Measurements from ENCODE around the gene EVI5L. TPM values are rescaled to one million over a fixed set of nuclear protein-coding genes. Genes with fewer than 3 reads are reported as not detected.
"Not testable (repeated sequence)": the region's sequence is repeated elsewhere in the genome, so short reads cannot be mapped to it uniquely, and the experiment has no call there.

Gene EVI5L
- total RNA-seq, 1 experiment from 2014 or later: 6.4 TPM

DNA sequence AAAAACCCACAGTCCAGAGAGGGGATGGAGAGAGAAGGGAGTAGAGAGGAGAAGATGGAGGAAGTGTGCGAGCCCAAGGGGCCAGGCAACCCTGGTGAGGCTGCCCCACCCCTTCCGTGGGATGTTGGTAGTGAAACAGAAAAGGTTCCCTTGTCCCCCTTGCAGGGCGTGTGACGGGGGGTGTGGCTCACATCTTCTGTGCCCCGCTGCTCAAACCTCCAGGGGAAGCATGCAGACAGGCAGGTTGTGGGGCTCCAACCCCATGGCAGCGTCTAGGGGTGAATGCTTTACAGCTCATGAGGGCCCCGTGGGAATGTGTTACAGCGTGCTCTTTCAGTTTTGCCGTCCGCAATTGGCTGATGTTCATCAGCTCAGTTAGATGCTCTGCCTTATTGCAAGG, 14.7 kb upstream of the EVI5L start:
- intact Hi-C loops (cut with micrococcal nuclease; ENCODE audit: unreplicated experiment) (no loop called here), in situ Hi-C loops (cut with HindIII; ENCODE audit: low pct_unique_long_range_greater_than_20kb, low sequenced_read_pairs) (no loop called here)
- Histone ChIP-seq H3K36me3 (ENCODE audit: control insufficient read depth, insufficient read depth, low read length) (no peaks in the 10 kb centered on the region), H3K4me3 (ENCODE audit: low read depth in 2 of 2, low read length in 2 of 2) (no peak overlapping the region), H3K4me1 (ENCODE audit: control insufficient read depth, insufficient read depth, low read length) (no peaks in the 10 kb centered on the region), H3K27ac (ENCODE audit: low read length) (no peak overlapping the region), H3K27me3 (ENCODE audit: control insufficient read depth, insufficient read depth, low read length) (no peaks in the 10 kb centered on the region), H3K9me3 (ENCODE audit: control insufficient read depth, insufficient read depth, low read depth, low read length) (peaks cover 3% of the 10 kb centered on the region; the same call in 1 of the 2 replicates)
- BruUV-seq (replicated peaks): no TSS peak
- no peak for TF ChIP-seq SIN3A (IDR thresholded peaks at IDR 0.05; ENCODE audit: borderline replicate concordance, insufficient read depth, low read depth, low read length)
- TF ChIP-seq, protein P1, sequence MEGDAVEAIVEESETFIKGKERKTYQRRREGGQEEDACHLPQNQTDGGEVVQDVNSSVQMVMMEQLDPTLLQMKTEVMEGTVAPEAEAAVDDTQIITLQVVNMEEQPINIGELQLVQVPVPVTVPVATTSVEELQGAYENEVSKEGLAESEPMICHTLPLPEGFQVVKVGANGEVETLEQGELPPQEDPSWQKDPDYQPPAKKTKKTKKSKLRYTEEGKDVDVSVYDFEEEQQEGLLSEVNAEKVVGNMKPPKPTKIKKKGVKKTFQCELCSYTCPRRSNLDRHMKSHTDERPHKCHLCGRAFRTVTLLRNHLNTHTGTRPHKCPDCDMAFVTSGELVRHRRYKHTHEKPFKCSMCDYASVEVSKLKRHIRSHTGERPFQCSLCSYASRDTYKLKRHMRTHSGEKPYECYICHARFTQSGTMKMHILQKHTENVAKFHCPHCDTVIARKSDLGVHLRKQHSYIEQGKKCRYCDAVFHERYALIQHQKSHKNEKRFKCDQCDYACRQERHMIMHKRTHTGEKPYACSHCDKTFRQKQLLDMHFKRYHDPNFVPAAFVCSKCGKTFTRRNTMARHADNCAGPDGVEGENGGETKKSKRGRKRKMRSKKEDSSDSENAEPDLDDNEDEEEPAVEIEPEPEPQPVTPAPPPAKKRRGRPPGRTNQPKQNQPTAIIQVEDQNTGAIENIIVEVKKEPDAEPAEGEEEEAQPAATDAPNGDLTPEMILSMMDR (IDR thresholded peaks at IDR 0.05): no peak
- TF ChIP-seq, protein P2, sequence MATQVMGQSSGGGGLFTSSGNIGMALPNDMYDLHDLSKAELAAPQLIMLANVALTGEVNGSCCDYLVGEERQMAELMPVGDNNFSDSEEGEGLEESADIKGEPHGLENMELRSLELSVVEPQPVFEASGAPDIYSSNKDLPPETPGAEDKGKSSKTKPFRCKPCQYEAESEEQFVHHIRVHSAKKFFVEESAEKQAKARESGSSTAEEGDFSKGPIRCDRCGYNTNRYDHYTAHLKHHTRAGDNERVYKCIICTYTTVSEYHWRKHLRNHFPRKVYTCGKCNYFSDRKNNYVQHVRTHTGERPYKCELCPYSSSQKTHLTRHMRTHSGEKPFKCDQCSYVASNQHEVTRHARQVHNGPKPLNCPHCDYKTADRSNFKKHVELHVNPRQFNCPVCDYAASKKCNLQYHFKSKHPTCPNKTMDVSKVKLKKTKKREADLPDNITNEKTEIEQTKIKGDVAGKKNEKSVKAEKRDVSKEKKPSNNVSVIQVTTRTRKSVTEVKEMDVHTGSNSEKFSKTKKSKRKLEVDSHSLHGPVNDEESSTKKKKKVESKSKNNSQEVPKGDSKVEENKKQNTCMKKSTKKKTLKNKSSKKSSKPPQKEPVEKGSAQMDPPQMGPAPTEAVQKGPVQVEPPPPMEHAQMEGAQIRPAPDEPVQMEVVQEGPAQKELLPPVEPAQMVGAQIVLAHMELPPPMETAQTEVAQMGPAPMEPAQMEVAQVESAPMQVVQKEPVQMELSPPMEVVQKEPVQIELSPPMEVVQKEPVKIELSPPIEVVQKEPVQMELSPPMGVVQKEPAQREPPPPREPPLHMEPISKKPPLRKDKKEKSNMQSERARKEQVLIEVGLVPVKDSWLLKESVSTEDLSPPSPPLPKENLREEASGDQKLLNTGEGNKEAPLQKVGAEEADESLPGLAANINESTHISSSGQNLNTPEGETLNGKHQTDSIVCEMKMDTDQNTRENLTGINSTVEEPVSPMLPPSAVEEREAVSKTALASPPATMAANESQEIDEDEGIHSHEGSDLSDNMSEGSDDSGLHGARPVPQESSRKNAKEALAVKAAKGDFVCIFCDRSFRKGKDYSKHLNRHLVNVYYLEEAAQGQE (IDR thresholded peaks at IDR 0.05; ENCODE audit: insufficient read depth in 1 of 2, low read depth in 2 of 2, low read length in 1 of 2): no peak
- no peak for TF ChIP-seq POLR2AphosphoS5 (IDR thresholded peaks at IDR 0.05; ENCODE audit: low read depth, low read length)
- TF ChIP-seq TCF7L2 (IDR thresholded peaks at IDR 0.05; ENCODE audit: low read depth, low read length): no peak
- POLR2A ChIA-PET: no interaction called here
- DNase-seq (ENCODE audit: low read depth, low spot score) (no peak), ATAC-seq (no peak)
- CTCF ChIA-PET: no interaction called here

DNA sequence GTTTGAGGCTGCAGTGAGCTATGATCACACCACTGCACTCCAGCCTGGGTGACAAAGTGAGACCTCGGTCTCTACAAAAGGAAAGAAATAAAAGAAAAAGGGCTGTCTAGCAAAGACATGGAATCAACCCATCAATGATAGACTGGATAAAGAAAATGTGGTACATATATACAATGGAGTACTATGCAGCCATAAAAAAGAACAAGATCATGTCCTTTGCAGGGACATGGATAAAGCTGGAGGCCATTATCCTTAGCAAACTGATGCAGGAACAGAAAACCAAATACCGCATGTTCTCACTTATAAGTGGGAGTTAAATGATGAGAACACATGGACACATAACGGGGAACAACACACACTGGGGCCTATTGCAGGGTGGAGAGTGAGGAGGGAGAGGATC, 14.0 kb upstream of the EVI5L start:
- BruUV-seq (replicated peaks); CTCF ChIA-PET; DNase-seq (ENCODE audit: low read depth, low spot score); H3K4me3 ChIP-seq (ENCODE audit: low read depth in 2 of 2, low read length in 2 of 2); H3K4me1 ChIP-seq (ENCODE audit: control insufficient read depth, insufficient read depth, low read length); H3K27ac ChIP-seq (ENCODE audit: low read length); H3K27me3 ChIP-seq (ENCODE audit: control insufficient read depth, insufficient read depth, low read length); ATAC-seq; POLR2A ChIA-PET; in situ Hi-C loops (cut with HindIII; ENCODE audit: low pct_unique_long_range_greater_than_20kb, low sequenced_read_pairs); H3K36me3 ChIP-seq (ENCODE audit: control insufficient read depth, insufficient read depth, low read length); intact Hi-C loops (cut with micrococcal nuclease; ENCODE audit: unreplicated experiment); H3K9me3 ChIP-seq (ENCODE audit: control insufficient read depth, insufficient read depth, low read depth, low read length): not testable (repeated sequence)

DNA sequence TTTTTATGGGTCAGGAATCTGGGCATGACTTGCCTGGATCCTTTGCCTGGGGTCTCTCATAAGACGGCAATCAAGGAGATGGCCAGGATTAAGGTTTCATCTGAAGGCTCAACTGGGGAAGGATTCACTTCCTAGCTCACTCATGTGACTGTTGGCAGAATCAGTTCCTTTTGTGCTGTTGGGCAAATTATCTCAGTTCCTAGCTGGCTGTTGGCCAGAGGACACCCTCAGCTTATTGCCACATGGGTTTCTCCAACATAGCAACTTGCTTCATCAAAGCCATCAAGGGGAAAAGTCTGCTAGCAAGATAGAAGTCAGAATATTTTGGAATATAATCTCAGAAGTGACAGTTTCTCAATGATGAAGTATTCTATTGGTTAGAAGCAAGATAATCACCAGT, 12.2 kb upstream of the EVI5L start:
- H3K27ac ChIP-seq (ENCODE audit: low read length): no peak overlapping the region
- CTCF ChIA-PET: no interaction called here
- no peak for TF ChIP-seq TCF7L2 (IDR thresholded peaks at IDR 0.05; ENCODE audit: low read depth, low read length)
- TF ChIP-seq POLR2AphosphoS5 (IDR thresholded peaks at IDR 0.05; ENCODE audit: low read depth, low read length): no peak
- TF ChIP-seq, protein P2 (IDR thresholded peaks at IDR 0.05; ENCODE audit: insufficient read depth in 1 of 2, low read depth in 2 of 2, low read length in 1 of 2): no peak
- TF ChIP-seq, protein P1 (IDR thresholded peaks at IDR 0.05): no peak
- TF ChIP-seq SIN3A (IDR thresholded peaks at IDR 0.05; ENCODE audit: borderline replicate concordance, insufficient read depth, low read depth, low read length): no peak
- in situ Hi-C loops (cut with HindIII; ENCODE audit: low pct_unique_long_range_greater_than_20kb, low sequenced_read_pairs) (no loop called here), intact Hi-C loops (cut with micrococcal nuclease; ENCODE audit: unreplicated experiment) (no loop called here)
- H3K4me3 ChIP-seq (ENCODE audit: low read depth in 2 of 2, low read length in 2 of 2): no peak overlapping the region
- no peaks in the 10 kb centered on the region for H3K36me3 ChIP-seq (ENCODE audit: control insufficient read depth, insufficient read depth, low read length)
- no peaks in the 10 kb centered on the region for H3K4me1 ChIP-seq (ENCODE audit: control insufficient read depth, insufficient read depth, low read length)
- DNase-seq (ENCODE audit: low read depth, low spot score) (no peak), ATAC-seq (no peak)
- H3K27me3 ChIP-seq (ENCODE audit: control insufficient read depth, insufficient read depth, low read length): no peaks in the 10 kb centered on the region
- BruUV-seq (replicated peaks): no TSS peak
- H3K9me3 ChIP-seq (ENCODE audit: control insufficient read depth, insufficient read depth, low read depth, low read length): peaks cover 3% of the 10 kb centered on the region; the same call in 1 of the 2 replicates
- POLR2A ChIA-PET: no interaction called here

Data from Panc1 (cell line).